Suprapubic skin (tissue), 4 donors: ENCODE results near the gene CDK8. TPM values are rescaled to one million over a fixed set of nuclear protein-coding genes. Genes with fewer than 3 reads are reported as not detected.

ENCODE experiments used
- DNase-seq, 2 donors: peaks; one replicate each; pipeline ENCODE4 v3.0.0-alpha.2; 2019; ENCODE audit warnings: low spot score in 2 of 2
- H3K27ac ChIP-seq: fragments of 200-600 bp; sonication (generic); one replicate; pipeline ENCODE4 v1.5.1; 2019
- H3K27me3 ChIP-seq: fragments of 200-600 bp; sonication (generic); one replicate; pipeline ENCODE4 v1.5.1; 2019
- H3K36me3 ChIP-seq: fragments of 200-600 bp; sonication (generic); one replicate; pipeline ENCODE4 v1.5.1; 2019
- H3K4me1 ChIP-seq: fragments of 200-600 bp; sonication (generic); one replicate; pipeline ENCODE4 v1.5.1; 2019
- H3K4me3 ChIP-seq: fragments of 200-600 bp; sonication (generic); one replicate; pipeline ENCODE4 v1.5.1; 2019; ENCODE audit warnings: mild to moderate bottlenecking
- H3K9me3 ChIP-seq: fragments of 200-600 bp; sonication (generic); one replicate; pipeline ENCODE4 v1.5.1; 2019
- EP300 ChIP-seq: sonication (generic); formaldehyde crosslinking; IDR thresholded peaks from one replicate; pipeline ENCODE4 v1.6.1; 2017; ENCODE audit warnings: antibody characterized with exemption
- POLR2A ChIP-seq, 2 donors: fragments of 450-650 bp; IDR thresholded peaks; one replicate each; pipeline ENCODE4 v1.6.1; 2017; ENCODE audit warnings: antibody characterized with exemption in 2 of 2, mild to moderate bottlenecking in 2 of 2, moderate library complexity in 2 of 2
- POLR2AphosphoS5 ChIP-seq, 3 donors: sonication (generic); formaldehyde crosslinking; IDR thresholded peaks; one replicate each; pipeline ENCODE4 v1.6.1; 2017; ENCODE audit warnings: antibody characterized with exemption in 3 of 3
- WGBS: methylation state at CpG from one replicate; pipeline ENCODE4 v1.1.5; 2018; 5-methylcytosine and 5-hydroxymethylcytosine counted together
- total RNA-seq, 4 donors: library from RNA; depleted of rRNA; stranded (reverse); fragments of >200 nt; gene quantifications; one replicate each; pipeline ENCODE4 v1.1.0, GENCODE V29; 2016
- TF ChIP-seq, protein P1 (sequence below), 2 donors: fragments of 200-600 bp in 1 of 2; fragments of 450-650 bp in 1 of 2; sonication (generic) in 1 of 2; IDR thresholded peaks; one replicate each; pipeline ENCODE4 v1.5.1; 2016 to 2019; ENCODE audit warnings: antibody characterized with exemption in 2 of 2, mild to moderate bottlenecking in 1 of 2, moderate library complexity in 1 of 2

Gene CDK8
- total RNA-seq, 4 donors from 2014 or later, result 9.8 to 13.3 (median 12.5) TPM

DNA sequence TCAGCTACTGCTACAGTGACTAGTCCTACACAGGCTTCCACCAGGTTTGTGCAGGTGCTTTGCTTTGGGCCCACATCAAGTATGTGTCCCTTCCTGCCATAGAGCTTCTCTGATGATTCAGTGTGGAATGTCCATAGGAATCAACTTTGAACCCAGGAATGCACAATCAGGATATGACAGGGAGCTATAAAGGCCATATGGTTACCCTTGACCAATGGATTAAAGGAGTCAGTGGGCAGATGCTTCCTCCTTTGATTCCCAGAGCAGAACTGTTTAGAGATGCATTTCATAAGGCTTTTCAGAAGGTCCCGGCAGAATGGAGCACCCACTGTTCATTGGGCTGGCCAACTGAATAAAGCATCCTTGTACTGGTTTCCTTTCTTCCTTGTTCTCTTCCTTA lies 158.3 kb downstream of the CDK8 start:
- Histone ChIP-seq H3K36me3 (no peaks in the 10 kb centered on the region), H3K4me3 (no peak overlapping the region), H3K4me1 (no peaks in the 10 kb centered on the region), H3K27ac (no peak overlapping the region), H3K9me3 (no peaks in the 10 kb centered on the region), H3K27me3 (no peaks in the 10 kb centered on the region)
- WGBS, result 50% methylated on average over 1 of the region's 1 CpG
- no peak for DNase-seq
- TF ChIP-seq, protein P1, sequence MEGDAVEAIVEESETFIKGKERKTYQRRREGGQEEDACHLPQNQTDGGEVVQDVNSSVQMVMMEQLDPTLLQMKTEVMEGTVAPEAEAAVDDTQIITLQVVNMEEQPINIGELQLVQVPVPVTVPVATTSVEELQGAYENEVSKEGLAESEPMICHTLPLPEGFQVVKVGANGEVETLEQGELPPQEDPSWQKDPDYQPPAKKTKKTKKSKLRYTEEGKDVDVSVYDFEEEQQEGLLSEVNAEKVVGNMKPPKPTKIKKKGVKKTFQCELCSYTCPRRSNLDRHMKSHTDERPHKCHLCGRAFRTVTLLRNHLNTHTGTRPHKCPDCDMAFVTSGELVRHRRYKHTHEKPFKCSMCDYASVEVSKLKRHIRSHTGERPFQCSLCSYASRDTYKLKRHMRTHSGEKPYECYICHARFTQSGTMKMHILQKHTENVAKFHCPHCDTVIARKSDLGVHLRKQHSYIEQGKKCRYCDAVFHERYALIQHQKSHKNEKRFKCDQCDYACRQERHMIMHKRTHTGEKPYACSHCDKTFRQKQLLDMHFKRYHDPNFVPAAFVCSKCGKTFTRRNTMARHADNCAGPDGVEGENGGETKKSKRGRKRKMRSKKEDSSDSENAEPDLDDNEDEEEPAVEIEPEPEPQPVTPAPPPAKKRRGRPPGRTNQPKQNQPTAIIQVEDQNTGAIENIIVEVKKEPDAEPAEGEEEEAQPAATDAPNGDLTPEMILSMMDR (IDR thresholded peaks at IDR 0.05), result no peak
- TF ChIP-seq POLR2A (IDR thresholded peaks at IDR 0.05) (no peak), POLR2AphosphoS5 (IDR thresholded peaks at IDR 0.05) (no peak), EP300 (no peak)

GRCh38 chr13:26412936-26413716 lies 159.2 kb downstream of the CDK8 start:
- no peaks in the 10 kb centered on the region for H3K27me3 ChIP-seq
- H3K36me3 ChIP-seq, result no peaks in the 10 kb centered on the region
- no peak for TF ChIP-seq EP300
- H3K27ac ChIP-seq, result no peak overlapping the region
- 59% methylated on average over 5 of the region's 5 CpGs for WGBS
- no peaks in the 10 kb centered on the region for H3K4me1 ChIP-seq
- no peak for DNase-seq
- no peaks in the 10 kb centered on the region for H3K9me3 ChIP-seq
- H3K4me3 ChIP-seq, result no peak overlapping the region

DNA sequence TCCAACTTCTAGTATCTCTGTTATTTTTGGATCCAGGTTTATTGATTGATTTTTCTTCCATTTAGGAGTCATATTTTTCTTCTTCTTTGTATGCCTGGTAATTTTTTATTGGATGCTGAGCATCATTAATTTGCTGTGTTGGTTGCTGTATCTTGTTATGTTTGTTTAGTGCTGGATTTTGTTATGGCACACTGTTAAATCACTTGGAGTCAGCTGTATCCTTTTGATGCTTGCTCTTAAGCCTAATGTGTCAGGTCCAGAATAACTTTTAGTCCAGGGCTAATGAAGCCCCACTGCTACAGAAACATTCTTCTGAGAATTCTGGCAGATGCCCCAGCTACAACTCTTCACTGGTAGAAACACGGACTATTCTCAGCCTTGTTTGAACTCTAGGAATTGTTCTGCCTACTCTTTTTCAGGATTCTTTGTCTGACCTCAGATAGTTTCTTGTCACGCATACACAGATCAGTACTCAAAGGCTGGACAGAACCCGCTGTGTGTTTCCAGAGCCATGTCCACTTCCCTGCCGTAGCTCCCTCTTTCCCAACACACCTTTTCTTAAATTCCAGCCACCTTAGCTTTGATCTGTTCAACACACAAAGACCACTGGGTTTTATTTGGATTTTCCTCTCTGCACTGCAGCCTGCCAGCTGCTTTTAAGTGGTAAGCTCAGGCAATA lies 166.5 kb downstream of the CDK8 start:
- no peaks in the 10 kb centered on the region for H3K27me3 ChIP-seq
- no peaks in the 10 kb centered on the region for H3K4me1 ChIP-seq
- no peaks in the 10 kb centered on the region for H3K9me3 ChIP-seq
- H3K36me3 ChIP-seq, result no peaks in the 10 kb centered on the region
- TF ChIP-seq POLR2AphosphoS5 (IDR thresholded peaks at IDR 0.05) (no peak), EP300 (no peak), POLR2A (IDR thresholded peaks at IDR 0.05) (no peak)
- TF ChIP-seq, protein P1 (IDR thresholded peaks at IDR 0.05), result no peak
- WGBS, result 63% methylated on average over 4 of the region's 4 CpGs
- no peak overlapping the region for H3K4me3 ChIP-seq
- no peak overlapping the region for H3K27ac ChIP-seq
- DNase-seq, result no peak

DNA sequence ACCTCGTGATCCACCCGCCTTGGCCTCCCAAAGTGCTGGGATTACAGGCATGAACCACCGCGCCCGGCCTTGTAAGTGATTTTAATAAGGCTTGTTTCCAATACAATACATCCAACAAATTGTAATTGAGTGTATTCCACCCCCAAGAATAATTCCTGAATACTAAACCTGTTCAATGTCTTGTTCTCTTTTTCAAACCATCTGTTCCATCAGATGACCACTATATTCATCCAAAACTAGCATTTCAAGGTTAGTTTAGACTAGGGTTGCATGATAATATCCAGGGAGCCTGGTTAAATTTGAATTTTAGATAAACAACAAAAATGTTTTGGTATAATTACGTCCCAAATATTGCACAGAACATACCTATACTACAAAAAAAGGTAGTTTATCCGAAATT lies 168.1 kb downstream of the CDK8 start:
- H3K27ac ChIP-seq, result no peak overlapping the region
- no peaks in the 10 kb centered on the region for H3K9me3 ChIP-seq
- H3K4me1 ChIP-seq, result peaks cover 4% of the 10 kb centered on the region
- H3K36me3 ChIP-seq, result no peaks in the 10 kb centered on the region
- H3K4me3 ChIP-seq, result no peak overlapping the region
- WGBS, result 92% methylated on average over 7 of the region's 7 CpGs
- TF ChIP-seq POLR2AphosphoS5 (IDR thresholded peaks at IDR 0.05) (no peak), EP300 (no peak), POLR2A (IDR thresholded peaks at IDR 0.05) (no peak)
- TF ChIP-seq, protein P1 (IDR thresholded peaks at IDR 0.05), result no peak
- H3K27me3 ChIP-seq, result no peaks in the 10 kb centered on the region
- DNase-seq, result no peak

- no peak for DNase-seq
- Histone ChIP-seq H3K36me3 (no peaks in the 10 kb centered on the region), H3K27ac (peak overlapping the region; percentile 49), H3K27me3 (no peaks in the 10 kb centered on the region), H3K4me3 (no peak overlapping the region), H3K4me1 (peaks cover 4% of the 10 kb centered on the region), H3K9me3 (no peaks in the 10 kb centered on the region)
- 39% methylated on average over 3 of the region's 3 CpGs for WGBS
- TF ChIP-seq POLR2A (IDR thresholded peaks at IDR 0.05) (no peak), EP300 (no peak), POLR2AphosphoS5 (IDR thresholded peaks at IDR 0.05) (no peak)
- TF ChIP-seq, protein P1 (IDR thresholded peaks at IDR 0.05), result no peak
These were observed 169.7 kb downstream of the CDK8 start for GRCh38 chr13:26423629-26424028.
